BLaER1 treated with 17β-estradiol and CSF1 and Interleukin-3, amounts not matched to agents 10 nM and 100 nM (cell line): ENCODE data around the gene ZNF2.
"Not testable (repeated sequence)": the region's sequence is repeated elsewhere in the genome, so short reads cannot be mapped to it uniquely, and the experiment has no call there.

Experiments used
- H3K27ac ChIP-seq, 11 experiments: shearing (Covaris generic); formaldehyde crosslinking; 2 replicates each; pipeline ENCODE4 v1.8.1; 2022
- H3K27me3 ChIP-seq, 11 experiments: shearing (Covaris generic); formaldehyde crosslinking; 2 replicates each; pipeline ENCODE4 v1.8.1; 2022
- H3K36me3 ChIP-seq, 11 experiments: shearing (Covaris generic); formaldehyde crosslinking; 2 replicates each; pipeline ENCODE4 v1.8.1; 2022
- H3K4me1 ChIP-seq, 10 experiments: shearing (Covaris generic); formaldehyde crosslinking; 2 replicates each; pipeline ENCODE4 v1.8.1; 2022
- H3K4me2 ChIP-seq, 11 experiments: shearing (Covaris generic); formaldehyde crosslinking; 2 replicates each; pipeline ENCODE4 v1.8.1; 2022
- H3K4me3 ChIP-seq, 10 experiments: shearing (Covaris generic); formaldehyde crosslinking; 2 replicates each; pipeline ENCODE4 v1.8.1; 2022
- H3K9ac ChIP-seq, 11 experiments: shearing (Covaris generic); formaldehyde crosslinking; 2 replicates each; pipeline ENCODE4 v1.8.1; 2022
- H3K9me3 ChIP-seq, 11 experiments: shearing (Covaris generic); formaldehyde crosslinking; replicated peaks in 1 of 11; 2 replicates each; pipeline ENCODE4 v1.8.1; 2022
- H4K20me1 ChIP-seq, 11 experiments: shearing (Covaris generic); formaldehyde crosslinking; 2 replicates each; pipeline ENCODE4 v1.8.1; 2022
- Cebpa-rat ChIP-seq, 11 experiments: shearing (Covaris generic); IDR thresholded peaks; 2 replicates each; pipeline ENCODE4 v1.8.1; 2022

ZNF2 gene

DNA sequence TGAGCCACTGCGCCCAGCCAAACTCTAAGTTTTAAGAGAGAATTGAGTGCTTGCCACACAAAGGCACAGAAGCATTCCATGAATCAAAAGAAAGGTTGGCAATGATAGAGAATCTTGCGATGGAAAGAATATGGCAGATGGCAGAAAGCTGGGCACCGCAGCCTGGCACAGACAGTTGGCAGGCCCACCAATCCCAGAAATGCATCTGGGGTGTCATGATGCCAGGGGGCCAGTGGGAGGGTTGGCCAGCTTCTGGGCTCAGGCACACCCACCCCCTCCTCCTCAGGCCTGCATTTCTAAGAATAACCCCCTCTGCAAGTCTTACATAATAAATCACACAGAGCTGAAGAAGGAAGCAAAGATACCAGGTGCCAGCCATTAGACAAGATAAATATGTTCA, 19.6 kb downstream of the ZNF2 start:
- no peak overlapping the region for H3K27ac ChIP-seq
- H3K4me2 ChIP-seq = no peak overlapping the region
- peaks cover 8 to 24% (median 14%) of the 10 kb centered on the region in 11 experiments; a peak in 18 of 22 replicates for H3K9me3 ChIP-seq
- no peak overlapping the region for H3K9ac ChIP-seq
- no peaks in the 10 kb centered on the region for H3K27me3 ChIP-seq
- TF ChIP-seq Cebpa-rat (IDR thresholded peaks at IDR 0.05) = no peak
- no peaks in the 10 kb centered on the region for H3K4me1 ChIP-seq
- H4K20me1 ChIP-seq = no peaks in the 10 kb centered on the region
- peaks cover 32 to 41% (median 36%) of the 10 kb centered on the region in 11 experiments for H3K36me3 ChIP-seq
- no peak overlapping the region for H3K4me3 ChIP-seq

DNA sequence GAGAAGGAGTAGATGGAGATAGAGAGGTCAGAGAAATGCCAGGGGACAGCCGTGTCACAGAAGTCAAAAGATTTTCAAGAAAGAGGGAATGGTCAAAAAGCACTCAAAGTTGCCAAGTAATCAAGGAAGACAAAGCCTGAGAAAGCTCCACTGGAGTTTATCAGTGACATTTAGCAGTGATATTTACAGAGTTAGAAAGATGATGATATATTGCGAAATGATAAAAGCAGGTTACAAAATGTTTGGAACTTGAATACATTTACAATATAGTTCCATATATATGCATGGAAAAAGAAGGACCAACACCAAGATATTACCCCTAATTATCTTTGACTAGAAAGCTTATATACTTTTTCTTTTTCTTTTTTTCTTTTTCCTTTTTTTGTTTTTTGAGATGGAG, 20.4 kb downstream of the ZNF2 start:
- no peak overlapping the region for H3K27ac ChIP-seq
- H3K9ac ChIP-seq = no peak overlapping the region
- TF ChIP-seq Cebpa-rat (IDR thresholded peaks at IDR 0.05) = peak in 4 of 11 experiments; percentile 44 to 69 (median 55); a peak in 7 of 22 replicates
- H3K27me3 ChIP-seq = no peaks in the 10 kb centered on the region
- H3K4me3 ChIP-seq = no peak overlapping the region
- H3K4me1 ChIP-seq = no peaks in the 10 kb centered on the region
- H3K36me3 ChIP-seq = peaks cover 24 to 33% (median 28%) of the 10 kb centered on the region in 11 experiments
- peaks cover 4 to 17% (median 11%) of the 10 kb centered on the region in 11 experiments; a peak in 18 of 22 replicates for H3K9me3 ChIP-seq
- no peak overlapping the region for H3K4me2 ChIP-seq
- no peaks in the 10 kb centered on the region for H4K20me1 ChIP-seq

DNA sequence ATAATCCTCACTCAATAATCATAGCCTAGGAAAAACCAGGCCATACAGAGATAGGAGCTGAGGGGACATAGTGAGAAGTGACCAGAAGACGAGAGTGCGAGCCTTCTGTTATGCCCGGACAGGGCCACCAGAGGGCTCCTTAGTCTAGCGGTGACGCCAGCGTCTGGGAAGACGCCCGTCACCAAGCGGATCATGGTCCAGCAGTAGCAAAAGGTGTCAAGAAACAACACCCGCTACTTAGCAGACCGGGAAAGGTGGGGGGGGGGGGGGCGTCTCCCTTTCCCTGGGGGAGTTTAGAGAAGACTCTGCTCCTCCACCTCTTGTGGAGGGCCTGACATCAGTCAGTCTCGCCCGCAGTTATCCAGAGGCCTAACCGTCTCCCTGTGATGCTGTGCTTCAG, 27.3 kb downstream of the ZNF2 start:
- not testable (repeated sequence) for H3K27me3 ChIP-seq, H3K4me1 ChIP-seq, H3K27ac ChIP-seq, H3K9ac ChIP-seq, H3K4me3 ChIP-seq, H3K9me3 ChIP-seq, H3K36me3 ChIP-seq, H3K4me2 ChIP-seq, H4K20me1 ChIP-seq

DNA sequence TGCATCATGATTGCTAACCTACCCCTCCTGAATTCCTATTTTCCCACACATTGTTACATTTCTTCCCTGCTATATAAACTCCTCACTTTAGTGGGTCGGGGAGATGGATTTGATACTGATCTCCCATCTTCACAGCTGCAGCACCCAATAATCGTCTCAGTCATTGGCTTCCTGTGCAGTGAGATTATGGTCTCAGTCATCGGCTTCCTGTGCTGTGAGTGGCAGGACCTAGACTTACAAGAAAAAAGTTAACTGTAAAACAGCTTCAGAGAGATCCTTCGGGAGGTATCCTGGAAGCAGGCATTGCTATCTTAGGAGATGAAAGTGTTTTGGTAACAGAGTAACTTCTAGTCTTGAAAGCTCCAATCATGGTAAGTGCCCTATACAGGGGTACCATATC, 38.3 kb downstream of the ZNF2 start:
- Histone ChIP-seq H3K4me1 (peaks cover 8 to 20% (median 15%) of the 10 kb centered on the region in 10 experiments; a peak in 16 of 20 replicates), H3K9ac (no peak overlapping the region), H3K4me3 (no peak overlapping the region), H3K9me3 (peaks cover 7 to 28% (median 13%) of the 10 kb centered on the region in 11 experiments), H3K27me3 (no peaks in the 10 kb centered on the region), H3K27ac (no peak overlapping the region), H3K36me3 (peaks cover 6 to 8% (median 6%) of the 10 kb centered on the region in 11 experiments), H3K4me2 (no peak overlapping the region), H4K20me1 (no peaks in the 10 kb centered on the region)
- no peak for TF ChIP-seq Cebpa-rat (IDR thresholded peaks at IDR 0.05)

DNA sequence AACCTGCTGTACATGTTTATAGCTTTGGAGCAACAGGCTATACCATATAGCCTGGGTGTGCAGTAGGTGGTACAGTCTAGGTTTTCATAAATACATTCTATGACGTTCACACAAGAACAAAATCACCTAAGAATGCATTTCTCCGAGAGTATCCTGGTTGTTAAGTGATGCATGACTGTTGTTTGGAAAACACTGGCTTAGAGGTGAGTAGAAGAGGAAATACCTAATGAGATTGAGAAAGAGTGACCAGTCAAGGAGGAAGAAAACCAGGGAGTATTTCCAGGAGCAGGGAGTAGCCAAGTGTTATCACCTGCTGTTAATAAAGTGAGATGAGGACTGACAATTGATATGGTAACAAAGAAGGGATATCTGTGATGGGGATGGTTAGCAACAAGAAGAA, 38.8 kb downstream of the ZNF2 start:
- Histone ChIP-seq H3K36me3 (peaks cover 10 to 13% (median 11%) of the 10 kb centered on the region in 11 experiments), H3K9me3 (peaks cover 12 to 33% (median 18%) of the 10 kb centered on the region in 11 experiments), H3K4me3 (no peak overlapping the region), H4K20me1 (no peaks in the 10 kb centered on the region), H3K9ac (no peak overlapping the region), H3K4me1 (peaks cover 8 to 20% (median 15%) of the 10 kb centered on the region in 10 experiments; a peak in 16 of 20 replicates), H3K4me2 (no peak overlapping the region), H3K27ac (no peak overlapping the region), H3K27me3 (no peaks in the 10 kb centered on the region)
- no peak for TF ChIP-seq Cebpa-rat (IDR thresholded peaks at IDR 0.05)

DNA sequence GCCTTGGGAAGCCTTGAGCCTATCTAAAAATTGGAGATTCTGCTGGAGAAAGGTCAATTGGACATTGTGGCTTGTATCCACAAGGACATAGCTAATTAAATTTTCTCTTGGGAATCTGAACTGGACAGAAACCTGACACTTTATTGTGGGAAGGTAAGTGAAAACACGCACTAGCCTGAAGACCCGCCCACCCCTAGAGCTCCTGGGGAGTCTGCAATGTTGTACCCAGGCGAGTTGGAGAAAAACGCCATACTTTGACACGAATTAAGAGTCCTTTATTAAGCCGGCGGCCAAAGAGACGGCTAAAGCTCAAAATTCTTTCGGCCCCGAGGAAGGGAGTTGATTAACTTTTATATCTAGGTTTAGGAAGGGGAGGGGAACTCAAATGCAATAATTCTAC, 40.5 kb downstream of the ZNF2 start:
- Histone ChIP-seq H3K4me3 (peak overlapping the region; percentile 70 to 85 (median 77); a peak in 11 of 20 replicates), H4K20me1 (no peaks in the 10 kb centered on the region), H3K4me1 (peaks cover 8 to 20% (median 15%) of the 10 kb centered on the region in 10 experiments; a peak in 16 of 20 replicates), H3K9ac (peak overlapping the region in 3 of 11 experiments; percentile 80 to 89 (median 81); a peak in 2 of 22 replicates), H3K27ac (no peak overlapping the region), H3K9me3 (peaks cover 27 to 50% (median 34%) of the 10 kb centered on the region in 11 experiments), H3K36me3 (peaks cover 24 to 30% (median 25%) of the 10 kb centered on the region in 11 experiments), H3K27me3 (no peaks in the 10 kb centered on the region), H3K4me2 (peak overlapping the region; percentile 71 to 90 (median 82); a peak in 21 of 22 replicates)
- TF ChIP-seq Cebpa-rat (IDR thresholded peaks at IDR 0.05) = no peak

DNA sequence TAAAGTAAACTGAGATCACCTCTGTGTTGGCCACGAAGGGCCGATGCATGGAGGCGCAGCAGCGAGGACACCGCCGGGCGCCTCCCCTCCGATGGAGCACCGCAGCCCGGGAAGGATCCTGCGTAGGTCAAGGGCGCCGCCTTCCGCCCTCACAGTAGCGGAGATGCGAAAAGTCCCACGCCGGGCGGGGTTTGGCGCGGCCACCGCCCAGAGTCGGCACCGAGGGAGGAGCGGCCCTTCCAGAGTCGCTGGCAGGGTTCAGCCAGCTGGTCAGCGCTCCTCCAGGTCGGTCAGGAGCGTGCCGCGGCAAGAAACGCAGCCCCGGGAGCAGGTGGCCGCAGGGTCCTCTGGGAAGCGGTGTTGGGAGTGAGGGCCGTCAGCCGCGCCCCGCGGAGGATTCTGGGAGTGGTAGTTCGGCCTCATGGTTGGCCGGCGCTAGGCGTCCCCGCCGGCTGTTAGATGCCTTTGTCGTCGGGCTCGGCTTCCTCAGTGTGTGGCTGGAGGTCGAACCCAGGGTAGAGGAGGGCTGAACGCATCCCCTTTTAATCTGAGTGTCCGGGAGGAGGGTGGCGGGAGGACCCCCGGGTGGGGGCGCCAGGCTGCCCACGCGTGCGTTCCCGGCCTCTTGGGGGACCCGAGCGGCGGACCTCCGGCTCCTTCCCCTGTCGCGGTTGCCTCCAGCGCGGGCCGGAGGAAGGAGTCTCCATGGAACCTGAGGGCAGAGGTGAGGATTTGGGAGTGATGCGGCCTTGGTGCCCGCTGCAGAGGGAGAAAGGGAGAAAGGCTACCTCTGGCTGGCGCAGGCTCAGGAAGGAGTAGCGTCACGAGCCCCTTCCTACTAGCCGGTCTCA, 41.7 kb downstream of the ZNF2 start, which contains the start of gene ZNF892:
Gene ZNF892, plus strand, starts transcription at position 411 of the 851 bp plus-strand sequence. Its CDS starts 295 bp downstream, at position 706.
- Histone ChIP-seq H3K9me3 (peaks cover 40 to 62% (median 46%) of the 10 kb centered on the region in 11 experiments), H3K9ac (peak within 1 kb of the TSS; percentile 76 to 89 (median 83)), H3K4me2 (peak within 1 kb of the TSS; percentile 71 to 90 (median 82)), H3K27me3 (no peaks in the 10 kb centered on the region), H3K27ac (peak within 1 kb of the TSS; percentile 43 to 87 (median 78); a peak in 21 of 22 replicates), H3K36me3 (peaks cover 36 to 43% (median 37%) of the 10 kb centered on the region in 11 experiments), H3K4me1 (peaks cover 8 to 20% (median 15%) of the 10 kb centered on the region in 10 experiments; a peak in 16 of 20 replicates), H3K4me3 (peak within 1 kb of the TSS; percentile 70 to 85 (median 77)), H4K20me1 (no peaks in the 10 kb centered on the region)
- TF ChIP-seq Cebpa-rat (IDR thresholded peaks at IDR 0.05) = no peak

DNA sequence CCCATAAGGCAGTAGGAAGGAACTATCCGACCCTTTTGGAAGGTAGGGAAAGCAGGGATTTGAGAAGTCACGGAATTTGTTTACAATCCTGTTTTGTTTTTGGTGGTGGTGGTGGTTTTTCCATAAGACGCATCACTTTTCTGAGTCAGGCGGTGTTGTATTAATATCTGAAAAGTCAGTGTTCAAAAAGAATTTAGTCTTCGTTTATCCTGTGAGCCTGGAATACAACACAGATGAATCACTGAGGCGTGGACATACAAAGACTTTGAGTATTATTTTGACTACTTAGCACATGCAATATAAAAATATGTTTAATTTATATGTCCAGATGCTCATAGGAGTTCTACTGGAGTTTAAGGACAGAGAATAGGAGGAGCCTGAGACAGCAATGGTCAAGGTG, 42.5 kb downstream of the ZNF2 start:
- H4K20me1 ChIP-seq = no peaks in the 10 kb centered on the region
- H3K9ac ChIP-seq = peak overlapping the region; percentile 76 to 89 (median 83); a peak in 19 of 22 replicates
- peak overlapping the region; percentile 70 to 85 (median 77) for H3K4me3 ChIP-seq
- peaks cover 44 to 50% (median 45%) of the 10 kb centered on the region in 11 experiments for H3K36me3 ChIP-seq
- no peaks in the 10 kb centered on the region for H3K27me3 ChIP-seq
- peak overlapping the region; percentile 62 to 90 (median 78) for H3K4me2 ChIP-seq
- no peak for TF ChIP-seq Cebpa-rat (IDR thresholded peaks at IDR 0.05)
- peak overlapping the region in 7 of 11 experiments; percentile 74 to 87 (median 83); a peak in 9 of 22 replicates for H3K27ac ChIP-seq
- peaks cover 8 to 20% (median 15%) of the 10 kb centered on the region in 10 experiments; a peak in 16 of 20 replicates for H3K4me1 ChIP-seq
- H3K9me3 ChIP-seq = peaks cover 47 to 70% (median 54%) of the 10 kb centered on the region in 11 experiments

DNA sequence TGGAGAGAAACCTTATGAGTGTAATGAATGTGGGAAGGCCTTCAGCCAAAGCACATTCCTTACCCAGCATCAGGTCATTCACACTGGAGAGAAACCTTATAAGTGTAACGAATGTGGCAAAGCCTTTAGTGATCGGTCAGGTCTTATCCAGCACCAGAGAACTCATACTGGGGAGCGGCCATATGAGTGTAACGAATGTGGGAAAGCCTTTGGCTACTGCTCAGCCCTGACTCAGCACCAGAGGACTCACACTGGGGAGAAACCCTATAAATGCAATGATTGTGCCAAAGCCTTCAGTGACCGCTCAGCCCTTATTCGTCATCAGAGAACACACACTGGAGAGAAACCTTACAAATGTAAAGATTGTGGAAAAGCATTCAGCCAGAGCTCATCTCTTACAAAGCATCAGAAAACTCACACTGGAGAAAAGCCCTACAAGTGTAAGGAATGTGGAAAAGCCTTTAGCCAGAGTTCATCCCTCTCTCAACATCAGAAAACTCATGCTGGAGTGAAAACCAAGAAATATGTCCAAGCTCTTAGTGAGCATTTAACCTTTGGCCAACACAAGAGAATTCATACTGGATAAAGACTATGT, 49.5 kb downstream of the ZNF2 start:
- Histone ChIP-seq H3K9ac (no peak overlapping the region), H4K20me1 (no peaks in the 10 kb centered on the region), H3K4me2 (no peak overlapping the region), H3K27me3 (no peaks in the 10 kb centered on the region), H3K36me3 (peaks cover 100% of the 10 kb centered on the region in 11 experiments), H3K9me3 (peaks cover 100% of the 10 kb centered on the region in 11 experiments), H3K4me3 (peak overlapping the region in 9 of 10 experiments; percentile 6 to 48 (median 34); a peak in 13 of 20 replicates), H3K4me1 (no peaks in the 10 kb centered on the region), H3K27ac (no peak overlapping the region)
- TF ChIP-seq Cebpa-rat (IDR thresholded peaks at IDR 0.05) = no peak
